Measurements from ENCODE around the gene POLR3G. TPM values are rescaled to one million over a fixed set of nuclear protein-coding genes. Genes with fewer than 3 reads are reported as not detected.

Gene POLR3G
- total and polyA plus RNA-seq, 2 of the 13 experiments (the other 11 are each of a cell fraction or from before 2014, with no cell fraction given) = 1.2 to 7.3 TPM

DNA sequence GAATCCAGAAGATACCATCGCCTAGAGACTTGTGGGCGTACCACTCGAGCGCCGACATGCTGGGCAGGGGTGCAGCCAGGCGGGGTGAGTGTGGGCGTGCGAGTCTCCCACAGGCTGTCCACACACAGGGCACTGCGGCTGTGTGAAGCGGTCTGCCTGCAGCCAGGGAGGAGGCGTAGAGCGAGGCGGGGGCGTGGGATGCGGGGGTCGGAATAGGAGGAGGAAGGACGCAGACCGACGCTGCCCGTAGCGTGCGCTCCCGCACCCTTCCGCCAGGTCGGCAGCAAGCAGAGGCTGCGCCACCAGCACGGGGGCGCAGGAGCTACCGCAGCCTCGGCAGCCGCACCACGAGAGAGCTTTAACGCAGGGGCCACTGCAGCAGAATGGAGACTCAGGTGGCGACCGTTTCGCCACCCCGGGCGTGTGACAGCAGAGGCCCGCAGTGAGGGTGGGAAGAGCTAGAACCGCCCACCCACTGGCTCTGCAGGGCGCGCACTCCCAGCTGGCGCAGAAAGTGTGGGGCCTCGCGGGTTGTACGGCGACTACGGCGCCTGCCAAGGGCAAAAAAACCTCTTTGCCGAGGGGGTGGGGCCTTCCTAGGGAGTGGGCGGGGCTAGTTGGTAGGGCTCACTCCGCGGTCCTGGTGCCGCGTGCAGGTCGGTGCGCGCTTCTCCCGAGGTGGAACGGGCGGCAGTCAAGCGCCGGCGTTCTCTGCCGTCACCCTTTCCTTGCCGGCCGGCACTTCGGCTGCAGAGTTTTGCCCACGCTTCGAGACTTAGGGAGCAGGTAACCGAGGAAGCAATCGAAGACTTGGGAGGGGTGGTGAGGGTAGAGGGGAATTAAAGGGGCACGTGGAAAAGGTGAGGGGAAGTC lies at the start of gene POLR3G, which contains the start of gene MBLAC2 (continued):
- TF ChIP-seq ZNF446 (CRISPR knock-in tag; IDR thresholded peaks at IDR 0.05) (no peak; the same call in 1 of the 2 replicates), MIER3 (CRISPR knock-in tag; IDR thresholded peaks at IDR 0.05; ENCODE audit: borderline replicate concordance) (peak; percentile 68; the same call in 1 of the 2 replicates), ZNF629 (CRISPR knock-in tag; conservative IDR thresholded peaks at IDR 0.05) (no peak), AFF4 (CRISPR knock-in tag; IDR thresholded peaks at IDR 0.05) (no peak), GABPB1 (CRISPR knock-in tag; IDR thresholded peaks at IDR 0.05) (peak; percentile 83), PAXIP1 (CRISPR knock-in tag; conservative IDR thresholded peaks at IDR 0.05) (peak; percentile 64), NFYC (CRISPR knock-in tag; IDR thresholded peaks at IDR 0.05) (no peak; the same call in 1 of the 2 replicates), ZNF567 (CRISPR knock-in tag; IDR thresholded peaks at IDR 0.05; ENCODE audit: borderline replicate concordance) (no peak), BCL6 (CRISPR knock-in tag; IDR thresholded peaks at IDR 0.05) (peak; percentile 40; the same call in 1 of the 2 replicates), XRCC5 (optimal IDR thresholded peaks at IDR 0.05; ENCODE audit: low read length) (peak; percentile 26), ATF7 (IDR thresholded peaks at IDR 0.05) (no peak), ATF7 (CRISPR knock-in tag; IDR thresholded peaks at IDR 0.05) (0 out of 2 replicates have a peak, but pooled peaks have one; percentile 29), GTF3A (CRISPR knock-in tag; conservative IDR thresholded peaks at IDR 0.05) (no peak), ZNF260 (CRISPR knock-in tag; IDR thresholded peaks at IDR 0.05; ENCODE audit: borderline replicate concordance, low read depth) (no peak), ZBTB8A (CRISPR knock-in tag; IDR thresholded peaks at IDR 0.05; ENCODE audit: borderline replicate concordance, low read depth) (no peak), ZNF510 (CRISPR knock-in tag; IDR thresholded peaks at IDR 0.05; ENCODE audit: low read depth) (peak; percentile 44; the same call in 1 of the 2 replicates), ZBTB21 (CRISPR knock-in tag; IDR thresholded peaks at IDR 0.05) (no peak; the same call in 1 of the 2 replicates)
- TF ChIP-seq, protein P1, sequence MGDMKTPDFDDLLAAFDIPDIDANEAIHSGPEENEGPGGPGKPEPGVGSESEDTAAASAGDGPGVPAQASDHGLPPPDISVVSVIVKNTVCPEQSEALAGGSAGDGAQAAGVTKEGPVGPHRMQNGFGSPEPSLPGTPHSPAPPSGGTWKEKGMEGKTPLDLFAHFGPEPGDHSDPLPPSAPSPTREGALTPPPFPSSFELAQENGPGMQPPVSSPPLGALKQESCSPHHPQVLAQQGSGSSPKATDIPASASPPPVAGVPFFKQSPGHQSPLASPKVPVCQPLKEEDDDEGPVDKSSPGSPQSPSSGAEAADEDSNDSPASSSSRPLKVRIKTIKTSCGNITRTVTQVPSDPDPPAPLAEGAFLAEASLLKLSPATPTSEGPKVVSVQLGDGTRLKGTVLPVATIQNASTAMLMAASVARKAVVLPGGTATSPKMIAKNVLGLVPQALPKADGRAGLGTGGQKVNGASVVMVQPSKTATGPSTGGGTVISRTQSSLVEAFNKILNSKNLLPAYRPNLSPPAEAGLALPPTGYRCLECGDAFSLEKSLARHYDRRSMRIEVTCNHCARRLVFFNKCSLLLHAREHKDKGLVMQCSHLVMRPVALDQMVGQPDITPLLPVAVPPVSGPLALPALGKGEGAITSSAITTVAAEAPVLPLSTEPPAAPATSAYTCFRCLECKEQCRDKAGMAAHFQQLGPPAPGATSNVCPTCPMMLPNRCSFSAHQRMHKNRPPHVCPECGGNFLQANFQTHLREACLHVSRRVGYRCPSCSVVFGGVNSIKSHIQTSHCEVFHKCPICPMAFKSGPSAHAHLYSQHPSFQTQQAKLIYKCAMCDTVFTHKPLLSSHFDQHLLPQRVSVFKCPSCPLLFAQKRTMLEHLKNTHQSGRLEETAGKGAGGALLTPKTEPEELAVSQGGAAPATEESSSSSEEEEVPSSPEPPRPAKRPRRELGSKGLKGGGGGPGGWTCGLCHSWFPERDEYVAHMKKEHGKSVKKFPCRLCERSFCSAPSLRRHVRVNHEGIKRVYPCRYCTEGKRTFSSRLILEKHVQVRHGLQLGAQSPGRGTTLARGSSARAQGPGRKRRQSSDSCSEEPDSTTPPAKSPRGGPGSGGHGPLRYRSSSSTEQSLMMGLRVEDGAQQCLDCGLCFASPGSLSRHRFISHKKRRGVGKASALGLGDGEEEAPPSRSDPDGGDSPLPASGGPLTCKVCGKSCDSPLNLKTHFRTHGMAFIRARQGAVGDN (CRISPR knock-in tag; IDR thresholded peaks at IDR 0.05) = peak; percentile 95

Measured in HepG2 (cell line).